Stomach (tissue), 9 donors: ENCODE measurements around the gene SDC3. TPM values are rescaled to one million over a fixed set of nuclear protein-coding genes. Genes with fewer than 3 reads are reported as not detected.
A peak's percentile ranks its signal among the peaks of the same experiment; 100 is the strongest.

Experiments
- DNase-seq, 2 donors: peaks; one replicate each; pipeline versions ENCODE4 v3.0.0 to v3.0.0-alpha.2; 2013 to 2019
- H3K27ac ChIP-seq, 5 donors: fragments of 200-600 bp in 4 of 5; sonication (generic) in 4 of 5; one replicate each; pipeline ENCODE4 v1.5.1; 2013 to 2019; ENCODE audit warnings: mild to moderate bottlenecking in 1 of 5, moderate library complexity in 1 of 5
- H3K27me3 ChIP-seq, 3 donors: fragments of 200-600 bp; sonication (generic); one replicate each; pipeline ENCODE4 v1.5.1; 2017 to 2019; ENCODE audit warnings: mixed run types in 1 of 3
- H3K36me3 ChIP-seq, 4 donors: fragments of 200-600 bp; sonication (generic); 1 replicate in 3 of 4; 2 replicates in 1 of 4; pipeline ENCODE4 v1.5.1; 2016 to 2019
- H3K4me1 ChIP-seq, 4 donors: fragments of 200-600 bp; sonication (generic); one replicate each; pipeline ENCODE4 v1.5.1; 2016 to 2019
- H3K4me3 ChIP-seq, 4 donors: fragments of 200-600 bp; sonication (generic) in 3 of 4; one replicate each; pipeline ENCODE4 v1.5.1; 2016 to 2019; ENCODE audit warnings: mild to moderate bottlenecking in 1 of 4
- H3K9me3 ChIP-seq, 4 donors: fragments of 200-600 bp; sonication (generic); one replicate each; pipeline ENCODE4 v1.5.1; 2016 to 2019
- CTCF ChIP-seq, 7 experiments: fragments of 450-650 bp in 4 of 7; fragments of 200-600 bp in 3 of 7; sonication (generic) in 3 of 7; IDR thresholded peaks; one replicate each; pipeline ENCODE4 v1.5.1; 2016 to 2019; ENCODE audit warnings: antibody characterized with exemption in 7 of 7, control low read depth in 2 of 7, mild to moderate bottlenecking in 1 of 7
- EP300 ChIP-seq: sonication (generic); formaldehyde crosslinking; IDR thresholded peaks from one replicate; pipeline ENCODE4 v1.6.1; 2017; ENCODE audit warnings: antibody characterized with exemption
- POLR2A ChIP-seq, 4 donors: fragments of 450-650 bp; IDR thresholded peaks; one replicate each; pipeline ENCODE4 v1.6.1; 2016; ENCODE audit warnings: antibody characterized with exemption in 4 of 4, control low read depth in 2 of 4, mild to moderate bottlenecking in 1 of 4, moderate library complexity in 1 of 4
- POLR2AphosphoS5 ChIP-seq, 3 donors: sonication (generic); formaldehyde crosslinking; IDR thresholded peaks; one replicate each; pipeline ENCODE4 v1.6.1; 2016; ENCODE audit warnings: antibody characterized with exemption in 3 of 3
- WGBS, 5 donors: extraction: QIAGEN DNeasy Blood & Tissue Kit in 3 of 5; methylation state at CpG; one replicate each; pipeline versions ENCODE4 v1.1.5 to v1.1.7; 2013 to 2018; 5-methylcytosine and 5-hydroxymethylcytosine counted together
- intact Hi-C: fragments of 100-400 bp; cut with DNase I; formaldehyde crosslinking; loops from one replicate; pipeline ENCODE4 v1.15.1; 2023; ENCODE audit warnings: low total_unique reads
- polyA plus RNA-seq, 3 donors: library from polyadenylated mRNA; stranded (reverse); fragments of 200-250 nt; gene quantifications; one replicate each; pipeline ENCODE4 v1.2.3, GENCODE V29; 2013
- total RNA-seq, 5 donors: library from RNA; depleted of rRNA; stranded (reverse); fragments of >200 nt; gene quantifications; one replicate each; pipeline versions ENCODE4 v1.1.0 to v1.2.3, GENCODE V29; 2014 to 2016
- donor health status: healthy with polysubstance abuse.
- donor health status: Bipolar disorder and iron deficiency.
- donor health status: healthy.

Gene SDC3
- total and polyA plus RNA-seq, 8 donors: 0.58 to 47.2 (median 15.2) TPM

- 77 to 87% (median 82%) methylated on average over 4 to 10 of the region's 10 CpGs for WGBS, 5 donors
- Histone ChIP-seq H3K4me3 (no peak overlapping the region), H3K36me3 (no peaks in the 10 kb centered on the region), H3K9me3 (no peaks in the 10 kb centered on the region), H3K27me3 (peaks cover 0 to 14% (median under 1%) of the 10 kb centered on the region in 3 donors), H3K27ac (peak overlapping the region in 1 of 5 donors; percentile 53), H3K4me1 (peaks cover 15 to 32% (median 21%) of the 10 kb centered on the region in 4 donors)
- TF ChIP-seq POLR2AphosphoS5 (IDR thresholded peaks at IDR 0.05): no peak
- no peak for TF ChIP-seq CTCF (IDR thresholded peaks at IDR 0.05)
- TF ChIP-seq POLR2A (IDR thresholded peaks at IDR 0.05): no peak
- TF ChIP-seq EP300: no peak
- intact Hi-C loops: loop anchor here (5.0 kb wide), 3 partner anchors 111 to 191 kb away; partner anchors contain the start of gene MATN1
- peak; percentile 34 to 37 for DNase-seq
Observed at GRCh38 chr1:30912913-30913652, 4.5 kb upstream of the SDC3 start.

GRCh38 chr1:30912224-30912623 is 3.7 kb upstream of the SDC3 start:
- Histone ChIP-seq H3K4me3 (no peak overlapping the region), H3K4me1 (peaks cover 24 to 41% (median 28%) of the 10 kb centered on the region in 4 donors), H3K27ac (no peak overlapping the region), H3K27me3 (peaks cover 0 to 22% (median 7%) of the 10 kb centered on the region in 3 donors), H3K9me3 (no peaks in the 10 kb centered on the region), H3K36me3 (no peaks in the 10 kb centered on the region)
- DNase-seq: peak in 1 of 2 donors; percentile 5
- TF ChIP-seq EP300 (no peak), CTCF (IDR thresholded peaks at IDR 0.05) (no peak), POLR2A (IDR thresholded peaks at IDR 0.05) (no peak), POLR2AphosphoS5 (IDR thresholded peaks at IDR 0.05) (no peak)
- intact Hi-C loops: loop anchor here (5.0 kb wide), 3 partner anchors 110 to 190 kb away; partner anchors contain the start of gene MATN1
- WGBS, 5 donors: 78 to 92% (median 79%) methylated on average over 6 of the region's 6 CpGs

DNA sequence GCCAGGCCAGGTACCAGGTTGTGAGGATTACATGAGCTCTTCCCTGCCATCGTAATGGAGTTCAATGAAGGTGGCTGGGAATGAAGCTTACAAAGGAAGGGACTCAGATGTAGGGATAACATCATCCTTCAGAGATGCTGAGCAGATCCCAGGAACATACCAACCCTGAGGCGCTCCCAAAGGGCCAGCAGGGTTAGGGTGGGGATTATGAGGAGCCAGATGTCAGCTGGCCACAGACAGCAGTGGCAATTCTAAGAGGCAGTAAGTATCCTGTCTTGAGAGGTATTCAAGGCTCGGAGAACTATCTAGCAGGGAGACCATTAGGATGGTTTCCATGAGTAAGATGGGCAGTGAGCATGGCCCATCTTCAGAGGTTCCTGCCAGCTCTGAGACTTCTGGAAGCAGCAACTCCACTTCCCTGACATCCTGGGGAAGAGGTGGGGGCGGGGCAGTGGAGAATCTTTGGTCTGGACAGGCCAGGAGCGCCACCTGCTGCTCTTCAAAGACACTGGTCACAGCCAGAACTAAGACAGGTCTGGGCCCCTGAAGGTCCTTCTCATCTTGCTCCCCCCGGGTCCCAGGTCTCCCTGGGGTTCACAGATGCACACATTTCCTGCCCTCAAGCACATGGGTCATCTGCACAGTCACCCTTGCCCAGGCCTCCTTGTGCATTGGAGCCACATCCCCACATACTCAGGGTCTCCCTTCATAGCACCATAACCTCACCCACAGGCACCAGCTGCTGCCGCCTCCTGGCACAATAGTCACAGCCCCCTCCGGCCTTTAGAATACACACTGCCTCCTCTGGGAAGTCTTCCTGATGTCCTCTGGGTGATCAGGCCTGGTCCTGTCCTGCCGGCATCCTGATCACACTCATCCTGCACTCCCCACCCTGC is 2.7 kb upstream of the SDC3 start:
- no peak overlapping the region for H3K27ac ChIP-seq
- peaks cover 25 to 50% (median 36%) of the 10 kb centered on the region in 4 donors for H3K4me1 ChIP-seq
- H3K9me3 ChIP-seq: no peaks in the 10 kb centered on the region
- DNase-seq: peak; percentile 91 to 95
- no peaks in the 10 kb centered on the region for H3K36me3 ChIP-seq
- peaks cover 0 to 26% (median 7%) of the 10 kb centered on the region in 3 donors for H3K27me3 ChIP-seq
- intact Hi-C loops: loop anchor here (5.0 kb wide), 3 partner anchors 109 to 189 kb away; partner anchors contain the start of gene MATN1
- 35 to 58% (median 41%) methylated on average over 5 to 9 of the region's 9 CpGs for WGBS, 5 donors
- TF ChIP-seq POLR2A (IDR thresholded peaks at IDR 0.05) (no peak), CTCF (IDR thresholded peaks at IDR 0.05) (peak in 5 of 7 experiments; percentile 54 to 90 (median 72))
- no peak overlapping the region for H3K4me3 ChIP-seq
